Liver (tissue), 9 donors: ENCODE data around the gene TMEM61. TPM values are rescaled to one million over a fixed set of nuclear protein-coding genes. Genes with fewer than 3 reads are reported as not detected.

Experiments
- DNase-seq: peaks from one replicate; pipeline ENCODE4 v3.0.0-alpha.2; 2017; ENCODE audit warnings: low spot score
- H3K27ac ChIP-seq, 2 donors: one replicate each; pipeline ENCODE4 v1.7.0; 2013; ENCODE audit warnings: inconsistent platforms in 2 of 2, low read length in 2 of 2, control low read depth in 1 of 2, low read depth in 1 of 2, mild to moderate bottlenecking in 1 of 2
- H3K27me3 ChIP-seq, 4 donors: one replicate each; pipeline versions ENCODE4 v1.6.1 to v1.7.0; 2013; ENCODE audit warnings: low read length in 3 of 4, inconsistent platforms in 1 of 4, mild to moderate bottlenecking in 1 of 4, moderate library complexity in 1 of 4; ENCODE audit not compliant: control insufficient read depth in 4 of 4, insufficient read depth in 4 of 4
- H3K36me3 ChIP-seq, 4 donors: one replicate each; pipeline versions ENCODE4 v1.6.1 to v1.7.0; 2013; ENCODE audit warnings: low read length in 3 of 4, mild to moderate bottlenecking in 3 of 4, low read depth in 1 of 4, moderate library complexity in 1 of 4; ENCODE audit not compliant: control insufficient read depth in 4 of 4, insufficient read depth in 3 of 4
- H3K4me1 ChIP-seq, 4 donors: one replicate each; pipeline versions ENCODE4 v1.6.1 to v1.7.0; 2013; ENCODE audit warnings: low read length in 3 of 4, mild to moderate bottlenecking in 3 of 4, moderate library complexity in 1 of 4; ENCODE audit not compliant: control insufficient read depth in 4 of 4, insufficient read depth in 4 of 4
- H3K4me3 ChIP-seq, 3 donors: one replicate each; pipeline versions ENCODE4 v1.6.1 to v1.7.0; 2013; ENCODE audit warnings: low read length in 3 of 3, control low read depth in 1 of 3, low read depth in 1 of 3, mild to moderate bottlenecking in 1 of 3
- H3K9ac ChIP-seq, 2 donors: one replicate each; pipeline ENCODE4 v1.7.0; 2013; ENCODE audit warnings: low read length in 2 of 2, mild to moderate bottlenecking in 2 of 2, moderate library complexity in 2 of 2, control low read depth in 1 of 2, low read depth in 1 of 2
- H3K9me3 ChIP-seq, 4 donors: one replicate each; pipeline versions ENCODE4 v1.6.1 to v1.7.0; 2013; ENCODE audit warnings: low read length in 3 of 4; ENCODE audit not compliant: control insufficient read depth in 4 of 4
- EGR1 ChIP-seq, 2 donors: IDR thresholded peaks; 2 replicates each; pipeline ENCODE4 v1.6.1; 2016 to 2018; ENCODE audit warnings: antibody characterized with exemption in 2 of 2, low read depth in 2 of 2
- FOXA1 ChIP-seq: IDR thresholded peaks from 2 replicates; pipeline ENCODE4 v1.6.1; 2016; ENCODE audit warnings: antibody characterized with exemption
- FOXA2 ChIP-seq: IDR thresholded peaks from 2 replicates; pipeline ENCODE4 v1.6.1; 2016; ENCODE audit warnings: antibody characterized with exemption
- GABPA ChIP-seq, 2 donors: IDR thresholded peaks in 1 of 2; conservative IDR thresholded peaks in 1 of 2; 2 replicates each; pipeline ENCODE4 v1.6.1; 2016; ENCODE audit warnings: antibody characterized with exemption in 2 of 2, mild to moderate bottlenecking in 1 of 2, moderate library complexity in 1 of 2
- HNF4A ChIP-seq, 2 donors: conservative IDR thresholded peaks; 2 replicates each; pipeline ENCODE4 v1.6.1; 2016; ENCODE audit warnings: antibody characterized with exemption in 2 of 2, mild to moderate bottlenecking in 2 of 2
- HNF4G ChIP-seq: IDR thresholded peaks from 2 replicates; pipeline ENCODE4 v1.6.1; 2016; ENCODE audit warnings: antibody characterized with exemption
- JUND ChIP-seq, 2 donors: IDR thresholded peaks; 2 replicates each; pipeline ENCODE4 v1.6.1; 2016; ENCODE audit warnings: antibody characterized with exemption in 2 of 2
- NR2F2 ChIP-seq: IDR thresholded peaks from 2 replicates; pipeline ENCODE4 v1.6.1; 2016; ENCODE audit warnings: antibody characterized with exemption
- RAD21 ChIP-seq, 2 donors: IDR thresholded peaks; 2 replicates each; pipeline ENCODE4 v1.6.1; 2016; ENCODE audit warnings: antibody characterized with exemption in 2 of 2, mild to moderate bottlenecking in 2 of 2
- REST ChIP-seq: IDR thresholded peaks from 2 replicates; pipeline ENCODE4 v1.6.1; 2016; ENCODE audit warnings: antibody characterized with exemption, mild to moderate bottlenecking
- RXRA ChIP-seq, 2 donors: IDR thresholded peaks; 2 replicates each; pipeline ENCODE4 v1.6.1; 2017 to 2018; ENCODE audit warnings: antibody characterized with exemption in 2 of 2, mild to moderate bottlenecking in 1 of 2
- SP1 ChIP-seq: IDR thresholded peaks from 2 replicates; pipeline ENCODE4 v1.6.1; 2018; ENCODE audit warnings: antibody characterized with exemption, mild to moderate bottlenecking
- TAF1 ChIP-seq: conservative IDR thresholded peaks from 2 replicates; pipeline ENCODE4 v1.6.1; 2016; ENCODE audit warnings: antibody characterized with exemption, mild to moderate bottlenecking
- ZBTB33 ChIP-seq: IDR thresholded peaks from 2 replicates; pipeline ENCODE4 v1.6.1; 2016; ENCODE audit warnings: antibody characterized with exemption
- WGBS: extraction: QIAGEN DNeasy Blood & Tissue Kit; methylation state at CpG from one replicate; pipeline ENCODE4 v1.1.7; 2013; 5-methylcytosine and 5-hydroxymethylcytosine counted together
- polyA plus RNA-seq, 2 donors: library from polyadenylated mRNA; stranded (reverse) in 1 of 2; unstranded in 1 of 2; fragments of 200-250 nt in 1 of 2; fragments of >200 nt in 1 of 2; fragmentation: Nextera tagmentation in 1 of 2; extraction: Ambion mirVana in 1 of 2; gene quantifications; one replicate each; pipeline versions ENCODE4 v1.2.1 to v1.2.3, GENCODE V29; 2013 to 2015
- total RNA-seq, 2 donors: library from RNA; depleted of rRNA; stranded (reverse); fragments of >200 nt; gene quantifications; one replicate each; pipeline ENCODE4 v1.2.3, GENCODE V29; 2014
- TF ChIP-seq, protein P1 (sequence below): fragments of 150-350 bp; IDR thresholded peaks from 2 replicates; pipeline ENCODE4 v1.5.1; 2017; ENCODE audit warnings: improper control_type of control experiment, low read depth, low read length; ENCODE audit not compliant: missing input control
- TF ChIP-seq, protein P2 (sequence below): IDR thresholded peaks from 2 replicates; pipeline ENCODE4 v1.6.1; 2016; ENCODE audit warnings: antibody characterized with exemption
- donor health status: healthy.
- donor health status: healthy.
- donor health status: healthy.
- donor health status: healthy.
- donor health status: healthy.

Gene TMEM61
- total and polyA plus RNA-seq, 4 donors = not detected

- no peak for TF ChIP-seq EGR1 (IDR thresholded peaks at IDR 0.05; ENCODE audit: low read depth in 2 of 2)
- TF ChIP-seq HNF4A (conservative IDR thresholded peaks at IDR 0.05) = no peak
- no peak for TF ChIP-seq ZBTB33
Measured at GRCh38 chr1:54981466-54981865, 1.0 kb downstream of the TMEM61 start (continued).

- H3K9ac ChIP-seq = no peak overlapping the region
- no peak overlapping the region for H3K27ac ChIP-seq
- TF ChIP-seq REST (no peak), GABPA (IDR thresholded peaks at IDR 0.05 in 1 of 2, conservative IDR thresholded peaks at IDR 0.05 in 1 of 2) (no peak), HNF4G (no peak), JUND (IDR thresholded peaks at IDR 0.05) (no peak), RAD21 (IDR thresholded peaks at IDR 0.05) (no peak), FOXA2 (no peak), SP1 (no peak), TAF1 (no peak), FOXA1 (no peak)
- TF ChIP-seq, protein P1, sequence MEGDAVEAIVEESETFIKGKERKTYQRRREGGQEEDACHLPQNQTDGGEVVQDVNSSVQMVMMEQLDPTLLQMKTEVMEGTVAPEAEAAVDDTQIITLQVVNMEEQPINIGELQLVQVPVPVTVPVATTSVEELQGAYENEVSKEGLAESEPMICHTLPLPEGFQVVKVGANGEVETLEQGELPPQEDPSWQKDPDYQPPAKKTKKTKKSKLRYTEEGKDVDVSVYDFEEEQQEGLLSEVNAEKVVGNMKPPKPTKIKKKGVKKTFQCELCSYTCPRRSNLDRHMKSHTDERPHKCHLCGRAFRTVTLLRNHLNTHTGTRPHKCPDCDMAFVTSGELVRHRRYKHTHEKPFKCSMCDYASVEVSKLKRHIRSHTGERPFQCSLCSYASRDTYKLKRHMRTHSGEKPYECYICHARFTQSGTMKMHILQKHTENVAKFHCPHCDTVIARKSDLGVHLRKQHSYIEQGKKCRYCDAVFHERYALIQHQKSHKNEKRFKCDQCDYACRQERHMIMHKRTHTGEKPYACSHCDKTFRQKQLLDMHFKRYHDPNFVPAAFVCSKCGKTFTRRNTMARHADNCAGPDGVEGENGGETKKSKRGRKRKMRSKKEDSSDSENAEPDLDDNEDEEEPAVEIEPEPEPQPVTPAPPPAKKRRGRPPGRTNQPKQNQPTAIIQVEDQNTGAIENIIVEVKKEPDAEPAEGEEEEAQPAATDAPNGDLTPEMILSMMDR = no peak
- no peaks in the 10 kb centered on the region for H3K36me3 ChIP-seq
- H3K4me3 ChIP-seq = no peak overlapping the region
- DNase-seq = no peak
- H3K9me3 ChIP-seq = no peaks in the 10 kb centered on the region
- peaks cover 0 to 5% (median 2%) of the 10 kb centered on the region in 4 donors for H3K4me1 ChIP-seq
- peaks cover 0 to 5% (median 0%) of the 10 kb centered on the region in 4 donors for H3K27me3 ChIP-seq
Measured at GRCh38 chr1:54982739-54983138, 2.3 kb downstream of the TMEM61 start.

GRCh38 chr1:54984131-54984842 is 3.9 kb downstream of the TMEM61 start:
- no peak for DNase-seq
- H3K4me1 ChIP-seq = peaks cover 0 to 5% (median 2%) of the 10 kb centered on the region in 4 donors
- no peaks in the 10 kb centered on the region for H3K9me3 ChIP-seq
- 73% methylated on average over 7 of the region's 7 CpGs for WGBS
- H3K36me3 ChIP-seq = no peaks in the 10 kb centered on the region
- H3K27me3 ChIP-seq = peaks cover 0 to 4% (median 0%) of the 10 kb centered on the region in 4 donors
- no peak overlapping the region for H3K4me3 ChIP-seq
- no peak overlapping the region for H3K27ac ChIP-seq
- no peak overlapping the region for H3K9ac ChIP-seq
- TF ChIP-seq, protein P2, sequence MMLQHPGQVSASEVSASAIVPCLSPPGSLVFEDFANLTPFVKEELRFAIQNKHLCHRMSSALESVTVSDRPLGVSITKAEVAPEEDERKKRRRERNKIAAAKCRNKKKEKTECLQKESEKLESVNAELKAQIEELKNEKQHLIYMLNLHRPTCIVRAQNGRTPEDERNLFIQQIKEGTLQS = no peak
- TF ChIP-seq ZBTB33 = no peak
- TF ChIP-seq SP1 = no peak
- no peak for TF ChIP-seq TAF1
- no peak for TF ChIP-seq JUND (IDR thresholded peaks at IDR 0.05)
- TF ChIP-seq FOXA2 = no peak
- TF ChIP-seq NR2F2 = no peak
- no peak for TF ChIP-seq HNF4G
- no peak for TF ChIP-seq RXRA (IDR thresholded peaks at IDR 0.05)
- no peak for TF ChIP-seq GABPA (IDR thresholded peaks at IDR 0.05 in 1 of 2, conservative IDR thresholded peaks at IDR 0.05 in 1 of 2)
- TF ChIP-seq REST = no peak
